ENCODE measurements around the gene PIGV. TPM values are rescaled to one million over a fixed set of nuclear protein-coding genes. Genes with fewer than 3 reads are reported as not detected.

Gene PIGV
- total RNA-seq, 1 experiment from 2014 or later = 15.7 TPM

DNA sequence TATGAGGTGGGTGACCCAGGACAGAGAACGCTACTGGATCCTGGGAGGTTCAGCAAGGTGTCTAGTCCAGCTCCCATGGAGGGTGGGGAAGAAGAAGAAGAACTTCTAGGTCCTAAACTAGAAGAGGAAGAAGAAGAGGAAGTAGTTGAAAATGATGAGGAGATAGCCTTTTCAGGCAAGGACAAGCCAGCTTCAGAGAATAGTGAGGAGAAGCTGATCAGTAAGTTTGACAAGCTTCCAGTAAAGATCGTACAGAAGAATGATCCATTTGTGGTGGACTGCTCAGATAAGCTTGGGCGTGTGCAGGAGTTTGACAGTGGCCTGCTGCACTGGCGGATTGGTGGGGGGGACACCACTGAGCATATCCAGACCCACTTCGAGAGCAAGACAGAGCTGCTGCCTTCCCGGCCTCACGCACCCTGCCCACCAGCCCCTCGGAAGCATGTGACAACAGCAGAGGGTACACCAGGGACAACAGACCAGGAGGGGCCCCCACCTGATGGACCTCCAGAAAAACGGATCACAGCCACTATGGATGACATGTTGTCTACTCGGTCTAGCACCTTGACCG lies 8.6 kb upstream of the PIGV start:
- H3K9ac ChIP-seq (ENCODE audit: low read length) = no peak overlapping the region
- H3K79me2 ChIP-seq (ENCODE audit: low read length) = peaks cover 8% of the 10 kb centered on the region; the same call in 1 of the 2 replicates
- H3K27ac ChIP-seq (ENCODE audit: low read length) = no peak overlapping the region

DNA sequence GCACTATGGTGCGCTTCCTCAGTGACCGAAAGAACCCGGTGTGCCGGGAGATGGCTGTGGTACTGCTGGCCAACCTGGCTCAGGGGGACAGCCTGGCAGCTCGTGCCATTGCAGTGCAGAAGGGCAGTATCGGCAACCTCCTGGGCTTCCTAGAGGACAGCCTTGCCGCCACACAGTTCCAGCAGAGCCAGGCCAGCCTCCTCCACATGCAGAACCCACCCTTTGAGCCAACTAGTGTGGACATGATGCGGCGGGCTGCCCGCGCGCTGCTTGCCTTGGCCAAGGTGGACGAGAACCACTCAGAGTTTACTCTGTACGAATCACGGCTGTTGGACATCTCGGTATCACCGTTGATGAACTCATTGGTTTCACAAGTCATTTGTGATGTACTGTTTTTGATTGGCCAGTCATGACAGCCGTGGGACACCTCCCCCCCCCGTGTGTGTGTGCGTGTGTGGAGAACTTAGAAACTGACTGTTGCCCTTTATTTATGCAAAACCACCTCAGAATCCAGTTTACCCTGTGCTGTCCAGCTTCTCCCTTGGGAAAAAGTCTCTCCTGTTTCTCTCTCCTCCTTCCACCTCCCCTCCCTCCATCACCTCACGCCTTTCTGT lies 7.3 kb upstream of the PIGV start:
- DNase-seq = no peak
- Histone ChIP-seq H4K20me1 (ENCODE audit: insufficient read depth, low read depth, low read length) (no peaks in the 10 kb centered on the region), H3K9me2 (replicated peaks; ENCODE audit: insufficient read depth, low read length) (no peaks in the 10 kb centered on the region), H3K4me2 (ENCODE audit: low read depth, low read length, poor library complexity, severe bottlenecking) (no peak overlapping the region), H3K4me3 (ENCODE audit: low read length) (no peak overlapping the region), H3K27ac (ENCODE audit: low read length) (no peak overlapping the region), H2AFZ (ENCODE audit: low read length) (no peak overlapping the region), H3K9ac (ENCODE audit: low read length) (no peak overlapping the region), H3K79me2 (ENCODE audit: low read length) (peaks cover 8% of the 10 kb centered on the region; the same call in 1 of the 2 replicates), H3K36me3 (ENCODE audit: insufficient read depth, low read length) (peaks cover 57% of the 10 kb centered on the region), H3K4me1 (ENCODE audit: low read length) (peaks cover 30% of the 10 kb centered on the region), H3K27me3 (ENCODE audit: low read length) (no peaks in the 10 kb centered on the region), H3K9me3 (ENCODE audit: low read length) (no peaks in the 10 kb centered on the region)

More for the DNA sequence above, 8.6 kb upstream of the PIGV start:
- Histone ChIP-seq H3K9me2 (replicated peaks; ENCODE audit: insufficient read depth, low read length) (no peaks in the 10 kb centered on the region), H3K9me3 (ENCODE audit: low read length) (no peaks in the 10 kb centered on the region), H2AFZ (ENCODE audit: low read length) (no peak overlapping the region), H3K4me1 (ENCODE audit: low read length) (peaks cover 17% of the 10 kb centered on the region), H3K27me3 (ENCODE audit: low read length) (no peaks in the 10 kb centered on the region), H3K4me2 (ENCODE audit: low read depth, low read length, poor library complexity, severe bottlenecking) (no peak overlapping the region), H3K4me3 (ENCODE audit: low read length) (no peak overlapping the region), H4K20me1 (ENCODE audit: insufficient read depth, low read depth, low read length) (no peaks in the 10 kb centered on the region), H3K36me3 (ENCODE audit: insufficient read depth, low read length) (peaks cover 68% of the 10 kb centered on the region)
- no peak for DNase-seq

DNA sequence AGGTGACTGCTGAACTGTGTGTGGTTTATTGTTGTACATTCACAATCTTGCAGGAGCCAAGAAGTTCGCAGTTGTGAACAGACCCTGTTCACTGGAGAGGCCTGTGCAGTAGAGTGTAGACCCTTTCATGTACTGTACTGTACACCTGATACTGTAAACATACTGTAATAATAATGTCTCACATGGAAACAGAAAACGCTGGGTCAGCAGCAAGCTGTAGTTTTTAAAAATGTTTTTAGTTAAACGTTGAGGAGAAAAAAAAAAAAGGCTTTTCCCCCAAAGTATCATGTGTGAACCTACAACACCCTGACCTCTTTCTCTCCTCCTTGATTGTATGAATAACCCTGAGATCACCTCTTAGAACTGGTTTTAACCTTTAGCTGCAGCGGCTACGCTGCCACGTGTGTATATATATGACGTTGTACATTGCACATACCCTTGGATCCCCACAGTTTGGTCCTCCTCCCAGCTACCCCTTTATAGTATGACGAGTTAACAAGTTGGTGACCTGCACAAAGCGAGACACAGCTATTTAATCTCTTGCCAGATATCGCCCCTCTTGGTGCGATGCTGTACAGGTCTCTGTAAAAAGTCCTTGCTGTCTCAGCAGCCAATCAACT lies 6.4 kb upstream of the PIGV start:
- Histone ChIP-seq H3K4me1 (ENCODE audit: low read length) (peaks cover 39% of the 10 kb centered on the region), H2AFZ (ENCODE audit: low read length) (no peak overlapping the region), H3K79me2 (ENCODE audit: low read length) (peaks cover 8% of the 10 kb centered on the region; the same call in 1 of the 2 replicates), H3K9me2 (replicated peaks; ENCODE audit: insufficient read depth, low read length) (no peaks in the 10 kb centered on the region), H3K9me3 (ENCODE audit: low read length) (no peaks in the 10 kb centered on the region), H3K9ac (ENCODE audit: low read length) (no peak overlapping the region), H3K27me3 (ENCODE audit: low read length) (no peaks in the 10 kb centered on the region), H3K4me3 (ENCODE audit: low read length) (no peak overlapping the region), H3K36me3 (ENCODE audit: insufficient read depth, low read length) (peaks cover 51% of the 10 kb centered on the region), H4K20me1 (ENCODE audit: insufficient read depth, low read depth, low read length) (no peaks in the 10 kb centered on the region), H3K4me2 (ENCODE audit: low read depth, low read length, poor library complexity, severe bottlenecking) (no peak overlapping the region), H3K27ac (ENCODE audit: low read length) (no peak overlapping the region)
- DNase-seq = no peak

DNA sequence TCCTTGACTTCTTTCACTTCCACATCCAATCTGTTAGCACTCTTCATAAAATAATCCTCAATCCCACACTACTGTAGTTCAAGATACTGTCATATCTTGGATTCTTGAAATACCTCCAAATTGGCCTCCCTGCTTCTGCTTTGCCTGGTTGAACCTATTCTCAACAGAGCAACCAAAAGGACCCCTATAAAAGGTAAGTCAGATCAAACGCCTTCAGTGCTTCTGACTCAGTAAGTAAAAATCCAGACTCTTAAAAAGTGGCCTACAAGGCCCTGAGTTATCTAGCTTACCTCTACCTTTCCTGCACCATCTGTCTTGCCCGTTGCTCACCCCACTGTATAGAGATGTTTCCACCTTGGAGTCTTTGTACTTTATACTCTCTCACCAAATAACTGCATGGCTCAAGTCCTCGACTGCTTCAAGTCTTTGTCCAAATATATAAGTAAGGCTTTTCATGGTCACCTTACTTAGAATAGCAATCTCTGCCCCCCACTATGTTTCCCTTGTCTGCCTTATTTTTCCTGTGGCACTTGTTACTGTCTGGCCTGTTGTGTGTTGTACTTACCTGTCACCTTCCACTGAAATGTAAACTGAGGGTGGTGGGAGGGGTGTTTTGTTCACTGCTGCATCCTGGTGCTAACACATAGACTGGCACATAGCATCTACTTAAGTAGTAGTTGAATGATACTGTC lies 5.1 kb upstream of the PIGV start:
- Histone ChIP-seq H3K4me1 (ENCODE audit: low read length) (peaks cover 51% of the 10 kb centered on the region), H3K27ac (ENCODE audit: low read length) (peak overlapping the region; percentile 2; the same call in 1 of the 2 replicates), H3K9ac (ENCODE audit: low read length) (no peak overlapping the region), H3K36me3 (ENCODE audit: insufficient read depth, low read length) (peaks cover 40% of the 10 kb centered on the region), H3K4me2 (ENCODE audit: low read depth, low read length, poor library complexity, severe bottlenecking) (no peak overlapping the region), H2AFZ (ENCODE audit: low read length) (no peak overlapping the region), H3K9me2 (replicated peaks; ENCODE audit: insufficient read depth, low read length) (no peaks in the 10 kb centered on the region), H4K20me1 (ENCODE audit: insufficient read depth, low read depth, low read length) (no peaks in the 10 kb centered on the region), H3K9me3 (ENCODE audit: low read length) (no peaks in the 10 kb centered on the region), H3K4me3 (ENCODE audit: low read length) (no peak overlapping the region), H3K27me3 (ENCODE audit: low read length) (no peaks in the 10 kb centered on the region), H3K79me2 (ENCODE audit: low read length) (peaks cover 4% of the 10 kb centered on the region; the same call in 1 of the 2 replicates)
- no peak for DNase-seq

DNA sequence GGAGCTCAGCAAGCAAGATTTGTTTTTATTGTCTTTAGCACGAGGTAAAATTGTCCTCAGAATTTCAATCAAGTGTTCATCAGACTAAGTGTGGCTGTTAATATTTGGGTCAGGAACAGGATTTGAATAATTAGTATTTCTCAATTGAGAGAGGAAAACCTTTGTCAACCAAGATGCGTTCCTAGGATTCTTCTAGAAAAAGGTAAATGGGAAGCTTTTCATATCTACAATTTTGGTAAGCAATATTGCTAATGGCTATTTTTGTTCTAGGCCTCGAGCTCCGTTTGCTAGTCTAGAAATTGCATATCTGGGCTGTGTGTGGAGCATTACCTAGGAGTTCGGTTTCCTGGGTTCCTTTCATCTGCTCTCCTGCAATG lies 4.1 kb upstream of the PIGV start:
- H3K4me1 ChIP-seq (ENCODE audit: low read length) = peaks cover 51% of the 10 kb centered on the region
- H3K79me2 ChIP-seq (ENCODE audit: low read length) = peaks cover under 1% of the 10 kb centered on the region; the same call in 1 of the 2 replicates
- H3K9ac ChIP-seq (ENCODE audit: low read length) = no peak overlapping the region
- no peaks in the 10 kb centered on the region for H3K9me3 ChIP-seq (ENCODE audit: low read length)
- H3K27ac ChIP-seq (ENCODE audit: low read length) = no peak overlapping the region
- H3K27me3 ChIP-seq (ENCODE audit: low read length) = no peaks in the 10 kb centered on the region
- peaks cover 35% of the 10 kb centered on the region for H3K36me3 ChIP-seq (ENCODE audit: insufficient read depth, low read length)
- H3K9me2 ChIP-seq (replicated peaks; ENCODE audit: insufficient read depth, low read length) = no peaks in the 10 kb centered on the region
- no peak overlapping the region for H2AFZ ChIP-seq (ENCODE audit: low read length)
- H4K20me1 ChIP-seq (ENCODE audit: insufficient read depth, low read depth, low read length) = no peaks in the 10 kb centered on the region
- no peak overlapping the region for H3K4me3 ChIP-seq (ENCODE audit: low read length)
- no peak overlapping the region for H3K4me2 ChIP-seq (ENCODE audit: low read depth, low read length, poor library complexity, severe bottlenecking)
- no peak for DNase-seq

DNA sequence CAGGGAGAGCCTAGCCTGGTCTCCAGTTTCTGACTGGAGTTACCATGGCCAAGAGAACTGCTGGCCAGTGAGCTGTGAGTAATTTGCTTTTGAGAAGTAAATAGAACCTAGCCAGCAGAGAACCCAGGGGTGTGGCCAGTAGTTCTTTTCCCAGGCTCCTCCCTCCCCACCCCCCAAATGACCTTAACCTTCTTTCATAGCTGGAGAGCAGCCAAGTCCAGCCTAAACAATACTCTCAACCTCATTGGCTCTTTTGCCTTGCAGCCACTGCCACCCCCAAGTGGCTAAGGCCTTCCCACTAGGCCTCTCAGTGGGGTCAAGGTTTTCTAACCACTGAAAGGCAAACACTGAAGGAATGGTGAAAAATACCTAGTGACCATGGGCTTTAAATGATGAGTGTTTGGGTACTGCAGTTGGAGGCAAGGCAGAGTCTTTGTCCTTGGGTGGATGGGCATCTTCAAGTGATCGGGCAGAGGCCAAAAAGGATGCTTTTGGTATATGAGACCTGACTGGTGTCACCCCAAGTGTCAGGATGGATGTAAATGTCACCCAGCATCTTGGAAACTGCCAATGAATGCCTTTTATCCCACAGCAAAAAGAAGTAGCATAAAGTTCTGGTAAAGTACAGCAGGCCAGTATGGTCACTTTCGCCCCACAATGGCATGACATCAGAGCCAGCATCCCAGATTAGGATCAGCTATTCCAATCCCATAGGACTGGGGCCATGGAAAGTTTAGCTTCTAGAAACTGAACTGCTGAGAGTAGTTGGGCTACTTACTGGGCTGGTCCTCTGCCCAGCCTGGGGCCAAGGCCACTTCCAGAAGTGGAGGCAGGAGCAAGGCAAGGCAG lies 3.5 kb upstream of the PIGV start:
- Histone ChIP-seq H3K4me2 (ENCODE audit: low read depth, low read length, poor library complexity, severe bottlenecking) (no peak overlapping the region), H3K9me3 (ENCODE audit: low read length) (no peaks in the 10 kb centered on the region), H3K4me3 (ENCODE audit: low read length) (no peak overlapping the region), H3K9me2 (replicated peaks; ENCODE audit: insufficient read depth, low read length) (no peaks in the 10 kb centered on the region), H3K79me2 (ENCODE audit: low read length) (no peaks in the 10 kb centered on the region; the same call in 1 of the 2 replicates), H3K9ac (ENCODE audit: low read length) (no peak overlapping the region), H3K4me1 (ENCODE audit: low read length) (peaks cover 56% of the 10 kb centered on the region), H2AFZ (ENCODE audit: low read length) (no peak overlapping the region), H3K27ac (ENCODE audit: low read length) (peak overlapping the region; percentile 95; the same call in 1 of the 2 replicates), H3K36me3 (ENCODE audit: insufficient read depth, low read length) (peaks cover 30% of the 10 kb centered on the region; the same call in 1 of the 2 replicates), H3K27me3 (ENCODE audit: low read length) (no peaks in the 10 kb centered on the region), H4K20me1 (ENCODE audit: insufficient read depth, low read depth, low read length) (no peaks in the 10 kb centered on the region)
- no peak for DNase-seq

DNA sequence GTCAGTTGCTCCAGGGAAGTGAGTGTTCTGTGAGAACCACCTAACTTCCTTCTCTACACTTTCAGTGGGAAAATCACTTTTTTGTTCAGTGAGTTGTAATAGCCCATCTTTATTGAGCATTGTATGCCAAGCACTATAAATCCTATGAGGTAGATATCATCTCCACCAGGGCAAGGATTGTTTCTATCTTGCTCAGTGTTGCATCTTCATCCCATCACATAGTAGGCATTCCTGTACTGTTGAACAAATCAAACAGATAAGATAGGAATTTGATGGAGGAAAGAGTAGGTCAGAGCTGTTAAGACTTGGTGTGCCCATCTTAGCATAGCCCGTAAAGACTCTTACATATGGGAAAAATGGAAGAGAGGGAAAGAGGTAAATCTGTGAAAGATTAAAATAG lies 2.9 kb upstream of the PIGV start:
- Histone ChIP-seq H3K27me3 (ENCODE audit: low read length) (no peaks in the 10 kb centered on the region), H3K79me2 (ENCODE audit: low read length) (no peaks in the 10 kb centered on the region; the same call in 1 of the 2 replicates), H3K9ac (ENCODE audit: low read length) (no peak overlapping the region), H3K36me3 (ENCODE audit: insufficient read depth, low read length) (peaks cover 25% of the 10 kb centered on the region; the same call in 1 of the 2 replicates), H3K9me2 (replicated peaks; ENCODE audit: insufficient read depth, low read length) (no peaks in the 10 kb centered on the region), H3K4me2 (ENCODE audit: low read depth, low read length, poor library complexity, severe bottlenecking) (peak overlapping the region; percentile 82), H2AFZ (ENCODE audit: low read length) (no peak overlapping the region), H4K20me1 (ENCODE audit: insufficient read depth, low read depth, low read length) (no peaks in the 10 kb centered on the region), H3K9me3 (ENCODE audit: low read length) (no peaks in the 10 kb centered on the region), H3K27ac (ENCODE audit: low read length) (peak overlapping the region; percentile 95; the same call in 1 of the 2 replicates), H3K4me3 (ENCODE audit: low read length) (no peak overlapping the region), H3K4me1 (ENCODE audit: low read length) (peaks cover 59% of the 10 kb centered on the region)
- DNase-seq = no peak
